ENCODE results near the gene GUCY2D.
"Not testable (repeated sequence)": the region's sequence is repeated elsewhere in the genome, so short reads cannot be mapped to it uniquely, and the experiment has no call there.

GUCY2D gene

GRCh38 chr17:8022360-8023003 is 20.1 kb downstream of the GUCY2D start:
- POLR2A ChIA-PET, result interaction anchor here (1.8 kb wide), 1 partner anchor 90 kb away, joined by 4 read pairs; the partner anchor contains the start of gene CNTROB
- DNase-seq (ENCODE audit: extremely low spot score), result no peak
- TF ChIP-seq ZNF384 (IDR thresholded peaks at IDR 0.05), result no peak
- no peak for TF ChIP-seq CTBP1 (IDR thresholded peaks at IDR 0.05; ENCODE audit: borderline replicate concordance)
- no peak for TF ChIP-seq PKNOX1 (IDR thresholded peaks at IDR 0.05)
- no peak for TF ChIP-seq FOXK2 (IDR thresholded peaks at IDR 0.05)
- no peak for TF ChIP-seq FOXA1 (IDR thresholded peaks at IDR 0.05)
- no peak for TF ChIP-seq SUZ12 (IDR thresholded peaks at IDR 0.05)
- TF ChIP-seq L3MBTL2 (conservative IDR thresholded peaks at IDR 0.05), result no peak
- no peak for TF ChIP-seq SP1 (IDR thresholded peaks at IDR 0.05)
- CTCF ChIA-PET, result interaction anchor here (0.8 to 1.1 kb wide), 3 partner anchors 19 to 36 kb away, joined by 3 read pairs; no protein-coding TSS in a partner anchor

GRCh38 chr17:8024161-8024560 is 21.7 kb downstream of the GUCY2D start:
- CTCF ChIA-PET, result interaction anchor here (0.6 to 2.0 kb wide), 2 partner anchors 18 to 1114 kb away, joined by 3 to 5 read pairs; no protein-coding TSS in a partner anchor
- DNase-seq (ENCODE audit: extremely low spot score); POLR2A ChIA-PET: not testable (repeated sequence)

- no peak for DNase-seq (ENCODE audit: extremely low spot score)
- ChIA-PET POLR2A (no interaction called here), CTCF (interaction anchor here (2.0 kb wide), 1 partner anchor 16 kb away, joined by 5 read pairs; no protein-coding TSS in a partner anchor)
- TF ChIP-seq BHLHE40 (IDR thresholded peaks at IDR 0.05; ENCODE audit: borderline replicate concordance) (no peak), ZNF384 (IDR thresholded peaks at IDR 0.05) (no peak), PKNOX1 (IDR thresholded peaks at IDR 0.05) (no peak), FOXK2 (IDR thresholded peaks at IDR 0.05) (no peak), TARDBP (IDR thresholded peaks at IDR 0.05) (no peak), SUZ12 (IDR thresholded peaks at IDR 0.05) (no peak), FOXM1 (IDR thresholded peaks at IDR 0.05; ENCODE audit: borderline replicate concordance) (no peak), LEF1 (IDR thresholded peaks at IDR 0.05; ENCODE audit: borderline replicate concordance) (no peak), CTBP1 (IDR thresholded peaks at IDR 0.05; ENCODE audit: borderline replicate concordance) (no peak), ARNT (IDR thresholded peaks at IDR 0.05) (no peak)
Observed at GRCh38 chr17:8025176-8025911, 22.9 kb downstream of the GUCY2D start.

- no peak for TF ChIP-seq L3MBTL2 (conservative IDR thresholded peaks at IDR 0.05)
- no peak for TF ChIP-seq CTBP1 (IDR thresholded peaks at IDR 0.05; ENCODE audit: borderline replicate concordance)
- no peak for DNase-seq (ENCODE audit: extremely low spot score)
- CTCF ChIA-PET, result interaction anchor here (1.8 kb wide), 1 partner anchor 12 kb away, joined by 4 read pairs; no protein-coding TSS in a partner anchor
- POLR2A ChIA-PET, result no interaction called here
Observed at GRCh38 chr17:8029121-8029520, 26.7 kb downstream of the GUCY2D start.

GRCh38 chr17:8031261-8031661 is 28.8 kb downstream of the GUCY2D start:
- ChIA-PET CTCF (interaction anchor here (1.3 kb wide), 1 partner anchor 26 kb away, joined by 4 read pairs; no protein-coding TSS in a partner anchor), POLR2A (no interaction called here)
- no peak for TF ChIP-seq TARDBP (IDR thresholded peaks at IDR 0.05)
- TF ChIP-seq BHLHE40 (IDR thresholded peaks at IDR 0.05; ENCODE audit: borderline replicate concordance), result no peak
- no peak for TF ChIP-seq FOXM1 (IDR thresholded peaks at IDR 0.05; ENCODE audit: borderline replicate concordance)
- TF ChIP-seq PKNOX1 (IDR thresholded peaks at IDR 0.05), result no peak
- TF ChIP-seq LEF1 (IDR thresholded peaks at IDR 0.05; ENCODE audit: borderline replicate concordance), result no peak
- no peak for TF ChIP-seq FOXK2 (IDR thresholded peaks at IDR 0.05)
- no peak for TF ChIP-seq HDGF (IDR thresholded peaks at IDR 0.05; ENCODE audit: borderline replicate concordance)
- no peak for TF ChIP-seq ZNF384 (IDR thresholded peaks at IDR 0.05)
- no peak for TF ChIP-seq SUZ12 (IDR thresholded peaks at IDR 0.05)
- no peak for TF ChIP-seq ELF4 (IDR thresholded peaks at IDR 0.05)
- no peak for TF ChIP-seq SP1 (IDR thresholded peaks at IDR 0.05)
- TF ChIP-seq FOXA1 (IDR thresholded peaks at IDR 0.05), result no peak
- TF ChIP-seq NFRKB (IDR thresholded peaks at IDR 0.05), result no peak
- TF ChIP-seq CTBP1 (IDR thresholded peaks at IDR 0.05; ENCODE audit: borderline replicate concordance), result no peak
- DNase-seq (ENCODE audit: extremely low spot score), result no peak

DNA sequence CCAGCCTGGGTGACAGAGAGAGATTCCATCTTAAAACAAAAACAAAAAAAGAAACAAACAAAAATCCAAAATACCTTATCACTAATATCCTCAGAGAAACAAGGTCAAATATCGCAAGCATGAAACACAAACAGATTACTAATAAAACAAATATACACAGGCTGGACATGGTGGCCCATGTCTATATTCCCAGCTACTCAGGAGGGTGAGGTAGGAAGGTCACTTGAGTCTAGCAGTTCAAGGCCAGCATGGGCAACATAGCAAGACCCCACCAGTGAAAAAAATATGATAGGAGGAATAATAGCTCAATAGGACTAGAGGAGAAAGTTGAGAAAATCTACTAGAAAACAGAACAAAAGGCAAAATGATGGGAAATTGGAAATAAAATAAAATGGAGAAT is 29.5 kb downstream of the GUCY2D start:
- POLR2A ChIA-PET, result no interaction called here
- TF ChIP-seq FOXA1 (IDR thresholded peaks at IDR 0.05) (no peak), FOXM1 (IDR thresholded peaks at IDR 0.05; ENCODE audit: borderline replicate concordance) (no peak), ZNF384 (IDR thresholded peaks at IDR 0.05) (no peak), SUZ12 (IDR thresholded peaks at IDR 0.05) (no peak), HDGF (IDR thresholded peaks at IDR 0.05; ENCODE audit: borderline replicate concordance) (no peak), BHLHE40 (IDR thresholded peaks at IDR 0.05; ENCODE audit: borderline replicate concordance) (no peak), TARDBP (IDR thresholded peaks at IDR 0.05) (no peak), ARNT (IDR thresholded peaks at IDR 0.05) (no peak), ELF4 (IDR thresholded peaks at IDR 0.05) (no peak), PKNOX1 (IDR thresholded peaks at IDR 0.05) (no peak), LEF1 (IDR thresholded peaks at IDR 0.05; ENCODE audit: borderline replicate concordance) (no peak), FOXK2 (IDR thresholded peaks at IDR 0.05) (no peak), NFRKB (IDR thresholded peaks at IDR 0.05) (no peak), SP1 (IDR thresholded peaks at IDR 0.05) (no peak), L3MBTL2 (conservative IDR thresholded peaks at IDR 0.05) (no peak), CTBP1 (IDR thresholded peaks at IDR 0.05; ENCODE audit: borderline replicate concordance) (no peak)
- CTCF ChIA-PET, result interaction anchor here (1.3 kb wide), 1 partner anchor 25 kb away, joined by 4 read pairs; no protein-coding TSS in a partner anchor
- DNase-seq (ENCODE audit: extremely low spot score), result no peak
